Esophagus mucosa (tissue), 1 donor: Measurements from ENCODE around the gene XRCC1. TPM values are rescaled to one million over a fixed set of nuclear protein-coding genes. Genes with fewer than 3 reads are reported as not detected.
A peak's percentile ranks its signal among the peaks of the same experiment; 100 is the strongest.
"Not testable (repeated sequence)": the region's sequence is repeated elsewhere in the genome, so short reads cannot be mapped to it uniquely, and the experiment has no call there.

Source experiments
- ATAC-seq: fragments of 200-7000 bp; cut with Tn5 transposase; one replicate; pipeline ENCODE4 v1.9.1; 2020
- total RNA-seq: library from RNA; stranded (reverse); gene quantifications from one replicate; pipeline ENCODE4 v1.2.4, GENCODE V29; 2023
- donor health status: DM: yes; HTN: yes; CAD: no.

The XRCC1 gene
- total RNA-seq, 1 donor from 2014 or later, result 15.6 TPM

DNA sequence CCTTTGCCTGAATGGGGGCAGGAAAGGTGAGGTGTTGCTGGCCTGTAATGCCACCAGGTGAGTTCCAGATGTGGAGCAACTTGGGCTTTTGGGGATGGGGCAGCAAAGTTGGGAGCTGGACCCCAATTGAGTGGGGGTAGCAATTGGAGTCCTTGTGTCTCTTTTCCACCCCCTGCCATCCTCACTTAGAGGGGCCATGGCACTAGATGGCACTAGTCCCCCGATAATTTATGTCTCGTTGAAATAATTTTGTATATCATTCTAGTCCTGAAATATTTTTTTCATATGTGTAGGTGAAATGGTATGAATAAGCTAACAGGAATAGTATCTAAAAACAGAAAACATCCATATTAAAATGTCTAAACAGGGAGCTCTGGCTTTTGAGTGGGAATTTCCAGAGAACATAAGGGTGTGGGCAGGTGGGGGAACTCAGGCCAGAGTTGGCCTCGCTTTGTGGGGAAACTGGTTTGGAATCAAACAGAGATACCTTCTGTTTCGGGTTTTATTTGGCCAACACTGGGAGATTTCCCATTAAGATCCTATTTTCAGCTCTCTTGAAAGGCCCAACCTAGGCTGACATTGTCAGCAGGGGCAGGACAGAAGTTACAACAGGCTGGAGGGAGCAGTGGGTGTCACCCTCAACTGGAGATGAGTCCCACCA, 24.4 kb upstream of the XRCC1 start:
- ATAC-seq, result no peak

DNA sequence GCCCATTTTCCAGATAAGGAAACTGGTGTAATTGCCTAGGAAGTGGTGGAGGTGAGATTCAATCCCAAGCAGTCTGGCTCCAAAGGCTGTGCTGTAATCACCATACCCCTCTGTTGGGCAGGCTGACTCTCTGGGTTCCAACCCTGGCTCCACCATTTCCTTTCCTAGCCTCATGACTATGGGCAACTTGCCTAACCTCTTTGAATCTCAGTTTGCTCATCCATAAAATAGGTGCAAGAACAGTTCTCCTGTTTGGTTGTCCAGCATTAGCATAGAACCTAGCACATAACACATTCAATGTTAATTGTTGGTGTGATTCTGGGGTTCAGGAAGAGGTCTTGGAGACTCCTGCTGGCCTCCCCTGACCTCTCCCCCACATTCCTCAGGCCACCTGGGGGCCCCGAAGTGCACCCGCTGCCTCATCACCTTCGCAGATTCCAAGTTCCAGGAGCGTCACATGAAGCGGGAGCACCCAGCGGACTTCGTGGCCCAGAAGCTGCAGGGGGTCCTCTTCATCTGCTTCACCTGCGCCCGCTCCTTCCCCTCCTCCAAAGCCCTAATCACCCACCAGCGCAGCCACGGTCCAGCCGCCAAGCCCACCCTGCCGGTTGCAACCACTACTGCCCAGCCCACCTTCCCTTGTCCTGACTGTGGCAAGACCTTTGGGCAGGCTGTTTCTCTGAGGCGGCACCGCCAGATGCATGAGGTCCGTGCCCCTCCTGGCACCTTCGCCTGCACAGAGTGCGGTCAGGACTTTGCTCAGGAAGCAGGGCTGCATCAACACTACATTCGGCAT, 23.3 kb upstream of the XRCC1 start:
- ATAC-seq, result no peak

DNA sequence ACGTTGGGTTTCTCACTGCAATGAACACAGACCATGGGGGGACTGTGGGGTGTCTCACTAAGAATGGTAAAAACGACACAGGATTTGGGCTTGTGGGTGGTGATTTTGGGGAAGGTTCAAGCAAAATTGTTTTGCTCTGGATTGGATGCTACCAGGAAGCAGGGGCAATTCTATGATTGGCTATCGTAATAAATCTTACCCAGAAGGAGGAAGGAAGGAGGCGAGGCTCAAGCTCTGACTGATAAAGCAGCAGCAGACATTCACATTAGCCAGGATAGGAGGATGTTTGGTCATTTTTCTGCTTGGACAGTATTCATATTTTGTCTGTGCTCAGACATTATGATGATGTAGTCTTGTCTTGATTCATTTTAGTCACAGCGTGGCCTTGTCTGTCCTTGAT, 22.5 kb upstream of the XRCC1 start:
- no peak for ATAC-seq

DNA sequence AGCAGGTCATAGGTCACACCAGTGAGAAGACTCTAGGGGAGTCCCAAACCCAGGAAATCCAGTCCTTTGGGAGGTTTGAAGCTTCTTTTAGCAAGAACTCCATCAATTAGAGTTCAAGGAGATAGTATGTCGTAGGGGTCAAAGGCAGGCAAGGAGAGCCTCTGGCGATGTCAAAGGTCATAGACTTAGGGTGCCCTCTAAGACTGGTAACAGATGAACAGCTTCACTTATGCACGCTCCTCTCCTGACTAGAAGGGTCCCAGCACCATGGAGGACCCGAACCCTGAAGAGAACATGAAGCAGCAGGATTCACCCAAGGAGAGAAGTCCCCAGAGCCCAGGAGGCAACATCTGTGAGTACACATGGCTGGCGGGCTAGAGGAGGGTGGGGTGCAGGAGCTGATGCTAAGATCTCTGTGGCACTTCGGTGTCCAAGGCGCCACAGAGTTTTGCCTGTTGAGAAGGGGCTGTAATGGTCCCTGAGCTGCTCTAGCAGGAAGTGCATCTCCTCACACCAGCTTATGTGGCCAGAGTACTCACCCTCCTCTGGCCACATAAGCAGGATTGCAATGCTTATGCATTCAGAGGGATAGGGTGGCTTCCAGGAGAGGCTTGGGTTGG, 21.6 kb upstream of the XRCC1 start:
- no peak for ATAC-seq

DNA sequence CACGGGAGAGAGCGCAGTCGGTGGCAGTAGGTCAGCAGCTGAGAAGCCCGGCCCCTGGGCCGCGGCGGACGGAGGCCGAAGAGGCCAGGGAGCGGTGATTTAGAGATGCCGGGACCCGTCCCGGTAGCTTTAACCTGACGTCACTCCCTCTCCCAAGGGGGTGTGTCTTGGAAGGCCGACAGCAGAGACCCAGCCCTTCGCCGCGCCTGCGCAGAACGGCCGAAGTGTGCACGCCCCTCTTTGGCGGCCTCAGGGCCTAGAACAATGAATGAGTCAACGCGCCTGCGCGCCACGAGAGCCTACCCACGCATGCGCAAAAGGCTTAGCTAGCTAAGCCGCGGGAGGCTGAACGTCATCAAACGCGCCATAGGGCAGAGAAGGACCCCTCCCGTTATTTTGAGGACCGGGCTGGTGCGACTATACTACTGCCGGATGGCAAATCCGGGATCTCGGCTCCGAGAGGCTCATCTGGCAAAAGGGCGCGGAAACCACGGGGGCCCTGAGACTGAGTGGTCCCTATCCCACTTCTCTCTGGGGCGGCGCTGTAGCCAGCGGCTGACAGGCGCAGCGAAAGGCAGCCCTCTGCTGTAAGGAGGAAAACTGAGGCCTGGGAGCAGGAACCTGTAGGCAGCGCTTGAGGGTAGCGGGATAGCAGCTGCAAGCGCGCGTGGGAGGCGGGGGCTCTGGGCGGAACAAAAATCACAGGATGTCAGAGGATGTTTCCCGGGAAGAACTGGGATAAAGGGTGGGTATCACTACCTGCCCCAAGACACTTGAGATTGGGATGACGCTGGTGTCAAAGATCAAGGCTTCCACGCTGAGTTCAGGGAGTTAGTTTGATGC, 20.9 kb upstream of the XRCC1 start, which contains the start of the genes IRGQ and ZNF576:
Gene IRGQ (minus strand): TSS at position 136 of the 843 bp plus-strand sequence. CDS start 796 bp downstream, outside the sequence.
Gene ZNF576 (plus strand): TSS at position 597 of the 843 bp plus-strand sequence. CDS start 514 bp downstream, outside the sequence.
- peak; percentile 91 for ATAC-seq

DNA sequence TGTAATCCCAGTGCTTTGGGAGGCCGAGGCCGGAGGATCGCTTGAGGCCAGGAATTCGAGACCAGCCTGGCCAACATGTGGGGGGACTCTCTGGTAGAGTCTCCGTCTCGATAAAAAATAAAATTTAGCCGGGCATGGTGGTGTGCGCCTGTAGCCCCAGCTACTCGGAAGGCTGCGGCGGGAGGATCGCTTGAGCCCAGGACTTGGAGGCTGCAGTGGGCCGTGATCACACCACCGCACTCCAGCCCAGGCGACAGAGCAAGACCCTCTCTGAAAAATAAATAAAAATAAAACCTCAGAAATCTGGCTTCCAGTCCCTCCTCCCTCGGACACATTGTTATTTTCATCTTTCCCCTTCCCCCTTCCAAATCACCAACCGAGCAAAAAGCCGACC, 20.3 kb upstream of the XRCC1 start:
- ATAC-seq, result peak; percentile 1

DNA sequence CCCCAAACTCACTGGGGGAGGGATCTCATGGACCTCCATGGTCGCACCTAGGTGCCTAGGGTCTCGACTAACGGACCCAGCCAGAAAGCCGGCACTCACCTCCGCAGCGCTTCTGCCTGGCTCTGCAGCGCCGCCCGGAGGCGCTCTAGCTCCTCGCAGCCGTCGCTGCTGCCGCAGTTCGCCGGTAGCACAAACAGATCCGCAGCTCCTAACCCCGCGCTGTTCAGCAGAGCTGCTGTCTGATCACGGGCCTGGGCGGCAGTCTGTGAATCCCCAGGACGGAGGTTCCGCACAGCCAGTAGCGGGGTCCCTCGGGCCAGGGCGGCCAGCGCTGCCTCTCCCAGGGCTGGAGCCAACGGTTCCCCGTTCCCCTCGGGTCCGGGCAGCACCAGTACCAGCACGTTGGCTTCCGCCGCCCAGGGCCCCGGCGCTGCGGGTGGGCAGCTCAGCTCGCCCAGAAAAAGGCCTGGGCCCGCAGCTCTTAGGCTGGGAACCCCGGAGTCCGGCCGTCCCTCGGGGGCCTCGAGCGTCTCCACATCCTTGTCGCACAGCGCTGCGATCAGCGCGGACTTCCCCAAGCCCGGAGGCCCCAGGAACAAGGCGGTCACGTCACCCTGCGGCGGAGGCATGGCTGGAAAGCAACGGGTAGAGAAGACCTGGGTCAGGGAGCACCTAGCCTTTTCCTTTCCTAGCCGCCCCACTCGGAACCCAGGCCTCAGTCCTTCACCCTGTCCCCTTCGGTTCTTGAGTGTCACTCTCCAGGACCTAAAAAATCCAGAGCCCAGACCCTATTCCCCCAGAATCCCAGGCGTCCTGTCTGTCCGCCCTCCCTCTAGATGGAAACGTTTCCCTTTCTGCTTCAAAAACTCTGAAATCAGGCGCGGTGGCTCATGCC, 19.6 kb upstream of the XRCC1 start:
- ATAC-seq, result peak; percentile 45

DNA sequence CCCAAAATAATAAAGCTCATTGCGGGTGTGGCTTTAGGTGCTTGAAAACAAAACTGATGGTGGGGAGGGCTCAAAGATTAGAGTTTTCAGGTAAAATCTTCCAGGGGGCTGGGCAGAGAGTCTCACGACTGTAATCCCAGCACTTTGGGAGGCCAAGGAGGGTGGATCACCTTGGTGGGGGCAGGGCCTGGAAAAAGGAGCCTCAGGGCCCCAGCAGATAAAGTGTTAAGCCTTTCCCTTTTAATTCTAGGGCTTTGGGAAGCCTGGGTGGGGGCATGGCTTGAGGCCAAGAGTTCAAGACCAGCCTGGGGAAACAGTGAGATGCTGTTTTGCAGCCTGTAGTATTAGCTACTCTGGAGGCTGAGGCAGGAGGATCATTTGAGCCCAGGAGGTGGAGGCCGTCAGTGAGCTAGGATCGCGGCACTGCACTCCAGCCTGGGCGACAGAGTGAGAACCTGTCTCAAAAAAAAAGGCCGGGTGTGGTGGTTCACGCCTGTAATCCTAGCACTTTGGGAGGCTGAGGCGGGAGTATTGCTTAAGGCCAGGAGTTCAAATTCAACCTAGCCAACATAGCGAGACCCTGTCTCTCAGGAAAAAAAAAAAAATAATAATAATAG, 18.9 kb upstream of the XRCC1 start:
- no peak for ATAC-seq

DNA sequence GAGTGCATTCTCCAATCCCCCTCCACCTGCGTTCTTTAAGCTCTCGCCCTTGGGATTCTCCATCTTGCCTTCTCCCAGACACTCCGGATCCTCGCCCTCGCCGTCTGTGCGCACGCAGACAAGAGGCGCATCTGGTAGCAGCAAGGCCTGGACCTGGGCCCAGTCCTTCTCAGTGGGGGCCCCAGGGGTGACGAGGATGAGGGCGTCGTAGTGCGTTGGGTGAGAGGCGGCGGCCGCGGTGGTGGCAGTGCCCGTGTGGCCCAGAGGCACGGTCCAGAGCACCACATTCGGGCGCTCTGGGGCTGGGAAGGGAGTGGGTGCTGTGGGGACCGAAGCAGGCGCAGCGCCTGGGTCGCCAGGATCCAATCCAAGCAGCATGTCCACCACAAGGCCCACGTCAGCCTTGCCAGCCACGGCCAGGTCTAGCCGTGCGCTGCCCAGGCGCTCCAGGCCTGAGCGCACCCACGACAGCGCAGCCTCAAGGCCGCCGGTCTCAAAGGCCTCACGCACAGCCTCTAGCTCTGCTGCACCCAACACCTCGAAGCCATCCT, 17.5 kb upstream of the XRCC1 start:
- ATAC-seq, result no peak

DNA sequence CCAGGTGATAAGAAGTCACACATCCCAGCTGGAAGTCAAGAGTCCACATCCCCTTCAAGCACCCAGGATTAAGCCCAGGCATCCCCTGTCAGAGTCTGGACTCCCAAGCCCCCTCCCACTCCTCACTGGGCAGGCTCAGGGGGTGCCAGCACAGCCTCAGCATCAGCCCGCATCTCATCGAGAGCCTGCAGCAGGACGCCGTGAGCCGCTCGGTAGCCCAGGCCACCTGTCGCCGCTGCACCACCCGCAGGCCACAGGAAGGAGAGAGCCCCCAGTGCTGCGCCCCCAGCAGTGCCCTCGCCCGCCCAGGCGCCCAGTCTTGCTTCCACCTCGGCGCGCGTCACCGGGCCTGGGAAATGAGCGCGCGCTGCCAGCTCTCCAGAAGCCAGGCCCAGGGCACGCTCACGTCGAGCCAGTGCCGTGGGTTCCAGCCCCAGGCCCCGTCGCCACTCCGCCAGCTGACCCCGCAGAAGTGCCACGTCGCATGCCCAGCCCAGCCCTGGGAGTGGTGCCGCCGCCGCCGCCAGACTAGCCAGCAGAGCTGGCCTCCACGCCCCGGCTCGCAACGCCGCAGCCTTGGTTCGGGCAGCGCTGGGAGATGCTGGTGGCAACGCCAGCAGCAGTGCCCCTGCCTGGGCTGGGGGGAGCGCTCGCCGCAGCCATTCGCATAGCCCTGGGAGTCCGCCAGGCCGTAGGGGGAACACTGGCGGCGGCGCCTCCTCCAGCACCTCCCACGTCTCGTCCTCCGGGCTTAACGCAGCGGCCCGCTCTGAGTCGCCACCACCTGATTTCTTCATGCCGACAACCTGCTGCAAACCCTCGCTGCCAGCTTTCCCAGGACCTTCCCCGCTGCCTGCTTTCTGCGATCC, 16.8 kb upstream of the XRCC1 start:
- no peak for ATAC-seq

DNA sequence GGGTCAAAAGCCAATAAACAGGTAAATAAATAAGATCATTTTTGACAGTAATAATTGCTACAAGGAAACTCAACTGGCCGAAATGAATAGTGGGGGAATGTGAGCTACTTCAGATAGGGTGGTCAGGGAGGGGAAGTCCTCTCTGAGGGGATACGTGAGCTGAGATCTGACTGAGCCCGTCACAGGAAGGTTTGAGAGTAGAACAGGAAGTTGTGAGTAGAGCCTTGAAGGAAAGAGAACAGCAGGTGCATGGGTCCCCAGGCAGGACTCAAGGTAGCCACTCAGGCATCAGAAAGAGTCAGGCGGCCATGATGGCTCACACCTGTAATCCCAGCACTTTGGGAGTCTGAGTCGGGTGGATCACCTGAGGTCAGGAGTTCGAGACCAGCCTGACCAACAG, 14.4 kb upstream of the XRCC1 start:
- ATAC-seq, result no peak

DNA sequence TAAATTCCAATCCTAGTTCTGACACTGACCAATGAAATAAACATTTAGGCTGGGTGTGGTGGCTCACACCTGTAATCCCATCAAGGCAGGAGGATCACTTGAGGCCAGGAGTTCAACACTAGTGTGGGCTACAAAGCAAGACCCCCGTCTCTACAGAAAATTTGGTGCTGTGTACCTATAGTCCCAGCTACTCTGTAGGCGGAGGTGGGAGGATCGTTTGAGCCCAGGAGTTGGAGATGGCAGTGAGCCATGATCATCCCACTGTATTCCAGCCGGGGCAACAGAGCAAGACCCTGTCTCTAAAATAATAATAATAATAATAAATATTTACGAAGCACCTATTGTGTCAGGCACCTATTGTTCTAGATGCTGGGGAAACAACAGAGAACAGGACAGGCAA, 13.9 kb upstream of the XRCC1 start:
- ATAC-seq, result no peak

DNA sequence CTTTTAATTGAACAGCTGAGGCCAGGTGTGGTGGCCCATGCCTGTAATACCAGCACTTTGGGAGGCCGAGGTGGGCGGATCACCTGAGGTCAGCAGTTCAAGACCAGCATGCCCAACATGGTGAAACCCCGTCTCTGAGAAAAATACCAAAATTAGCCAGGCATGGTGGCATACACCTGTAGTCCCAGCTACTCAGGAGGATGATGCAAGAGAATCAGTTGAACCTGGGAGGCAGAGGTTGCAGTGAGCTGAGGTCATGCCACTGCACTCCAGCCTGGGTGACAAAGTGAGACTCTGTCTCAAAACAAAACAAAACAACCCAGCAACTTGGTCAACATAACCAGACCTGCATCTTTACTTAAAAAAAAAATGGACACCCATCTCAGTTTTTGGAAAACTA, 11.7 kb upstream of the XRCC1 start:
- ATAC-seq, result not testable (repeated sequence)

DNA sequence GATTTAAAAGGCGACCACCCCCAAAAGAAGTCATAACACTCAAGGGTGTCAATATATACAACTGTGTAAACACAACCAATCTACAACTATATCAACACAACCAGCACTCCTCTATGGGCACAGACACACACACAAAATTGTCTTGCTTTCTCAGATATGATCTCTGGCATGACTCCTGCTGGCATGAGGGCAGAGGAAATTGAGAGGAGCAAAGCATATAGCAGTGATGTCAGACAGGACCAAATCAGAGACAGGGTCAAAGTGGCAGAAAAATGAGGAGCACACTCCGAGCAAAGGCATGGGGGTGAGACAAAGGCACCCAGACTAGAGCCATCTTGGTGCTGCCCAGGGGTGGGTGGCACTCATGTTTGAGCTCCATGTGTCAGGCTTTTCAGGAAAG, 11.0 kb upstream of the XRCC1 start:
- ATAC-seq, result peak; percentile 12

DNA sequence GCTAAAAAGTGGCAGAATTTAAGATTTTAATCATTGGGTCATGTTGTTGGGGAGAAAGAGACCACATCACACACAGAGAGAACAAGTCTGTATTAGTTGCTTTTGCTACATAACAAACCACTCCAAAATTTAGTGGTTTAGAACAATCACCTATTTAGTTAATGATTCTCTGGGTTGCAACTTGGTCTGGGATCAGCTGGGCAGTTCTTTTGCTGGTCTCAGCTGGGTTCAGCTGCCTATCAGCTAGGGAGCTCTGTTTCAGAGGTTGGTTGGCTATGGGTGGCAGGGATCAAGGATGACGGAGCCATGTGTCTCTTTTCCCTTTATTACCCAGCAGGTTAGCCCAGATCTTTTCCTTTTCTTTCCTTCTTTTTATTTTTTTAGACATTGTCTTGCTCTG, 9.2 kb upstream of the XRCC1 start:
- no peak for ATAC-seq

DNA sequence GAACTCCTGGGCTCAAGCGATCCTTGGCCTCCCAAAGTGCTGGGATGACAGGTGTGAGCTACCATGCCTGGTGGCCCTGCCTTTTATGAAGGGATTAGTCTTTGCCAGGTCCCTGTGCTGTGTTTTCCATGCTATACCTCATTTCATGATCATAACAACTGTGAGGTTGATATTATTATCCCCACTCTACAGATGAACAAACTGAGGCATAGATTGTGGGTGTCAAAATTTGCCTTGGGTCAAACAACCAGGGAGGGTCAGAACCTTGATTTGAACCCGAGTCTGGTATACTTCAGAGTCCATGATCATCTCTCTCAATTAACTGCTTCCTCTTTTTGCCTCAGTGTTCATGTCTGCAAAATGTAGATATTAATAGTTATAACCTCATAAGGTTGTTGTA, 7.2 kb upstream of the XRCC1 start:
- no peak for ATAC-seq

DNA sequence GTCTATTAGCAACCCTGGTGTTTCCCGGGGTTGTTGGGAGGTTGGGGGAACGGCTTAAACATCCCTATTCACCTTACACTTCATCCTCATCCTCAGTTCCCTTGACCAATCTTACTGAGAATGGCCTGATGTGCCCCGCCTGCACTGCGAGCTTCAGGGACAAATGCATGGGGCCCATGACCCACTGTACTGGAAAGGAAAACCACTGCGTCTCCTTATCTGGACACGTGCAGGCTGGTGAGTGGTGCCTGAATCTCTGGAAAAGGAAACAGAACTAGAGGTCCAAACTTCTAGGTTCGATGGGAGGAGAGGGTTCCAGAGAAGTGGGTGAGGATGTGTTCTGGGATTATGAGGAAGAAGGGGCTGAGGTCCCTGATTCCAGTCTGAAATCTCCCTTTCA, 6.1 kb upstream of the XRCC1 start:
- ATAC-seq, result no peak

DNA sequence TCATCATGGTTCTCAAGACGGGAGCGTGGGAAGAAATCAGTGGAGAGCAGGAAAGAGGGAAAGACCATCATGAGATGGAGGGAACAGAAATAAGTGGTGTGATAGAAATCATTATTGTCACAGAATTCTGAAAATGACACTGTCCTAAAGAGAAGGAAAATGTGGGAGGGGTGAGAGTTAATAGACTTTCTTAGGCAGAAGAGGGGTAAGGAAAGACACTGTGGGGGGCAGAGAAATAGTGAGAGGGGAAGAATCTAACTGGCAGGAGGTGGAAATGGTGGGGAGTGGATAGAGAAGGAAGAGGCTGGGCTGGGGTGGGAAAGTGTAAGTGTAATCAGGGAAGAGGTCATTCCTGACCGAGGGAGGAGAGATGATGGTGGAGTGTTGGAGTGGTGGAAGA, 3.5 kb upstream of the XRCC1 start:
- no peak for ATAC-seq

DNA sequence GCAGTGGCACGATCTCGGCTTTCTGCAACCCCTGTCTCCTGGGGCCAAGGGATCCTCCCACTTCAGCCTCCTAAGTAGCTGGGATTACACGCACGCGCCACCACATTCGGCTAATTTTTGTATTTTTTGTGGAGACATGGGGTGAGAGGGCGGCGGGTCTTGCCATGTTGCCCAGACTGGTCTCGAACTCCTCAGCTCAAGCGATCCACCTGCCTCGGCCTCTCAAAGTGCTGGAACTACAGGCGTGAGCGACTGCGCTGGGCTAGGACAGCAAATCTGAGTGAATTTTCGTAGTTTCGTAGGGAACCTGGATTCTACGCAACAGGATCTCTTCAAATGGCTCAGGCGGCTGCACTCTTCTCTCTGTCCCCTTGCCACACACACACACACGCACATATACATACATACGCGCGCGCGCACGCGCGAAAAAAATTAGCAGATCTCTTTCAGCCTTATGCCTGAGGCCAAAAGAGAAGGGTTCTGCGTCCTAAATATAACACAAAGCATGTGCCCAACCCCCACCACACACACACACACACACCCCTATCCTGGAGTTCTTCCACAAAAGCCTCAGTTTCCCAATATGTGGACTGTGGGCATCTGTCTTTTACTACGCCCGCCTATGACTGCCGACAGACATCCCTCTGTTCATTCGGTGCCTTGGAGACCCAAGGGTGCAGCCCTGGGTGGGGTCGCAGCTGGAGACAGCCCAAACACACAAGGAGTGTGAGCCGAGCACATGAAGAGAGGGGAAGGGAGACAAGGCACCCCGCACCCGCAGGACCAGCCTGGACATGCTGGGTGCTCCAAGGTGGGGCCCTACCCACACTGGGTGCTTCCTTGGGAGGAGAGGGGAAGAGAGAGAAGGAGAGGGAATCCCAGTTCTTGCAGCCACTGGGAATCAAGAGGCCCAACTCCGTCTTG, 890 bp upstream of the XRCC1 start:
- peak; percentile 32 for ATAC-seq
